Panc1 (cell line): ENCODE measurements around the gene PUSL1. TPM values are rescaled to one million over a fixed set of nuclear protein-coding genes. Genes with fewer than 3 reads are reported as not detected.

ENCODE experiments used
- ATAC-seq: fragments of 200-7000 bp; cut with Tn5 transposase; 2 replicates; pipeline ENCODE4 v1.9.1; 2020; ENCODE audit warnings: mild to moderate bottlenecking, moderate library complexity
- BruUV-seq: library from RNA; stranded (reverse); fragments of 400-500 nt; replicated peaks from 2 replicates; lab custom pipeline; 2021; lab: Mats Ljungman, UMichigan
- CTCF ChIA-PET: fragments of 300-600 bp; sonication (Branson Sonifier 250); formaldehyde crosslinking; loops from one replicate; lab custom pipeline; 2022; ENCODE audit warnings: antibody characterized with exemption; lab: Charles Lee
- POLR2A ChIA-PET: fragments of 300-600 bp; sonication (Branson Sonifier 250); formaldehyde crosslinking; loops from one replicate; lab custom pipeline; 2022; ENCODE audit warnings: antibody characterized with exemption; lab: Charles Lee
- DNase-seq: peaks from one replicate; pipeline ENCODE4 v3.0.0-alpha.2; 2010; ENCODE audit warnings: low read depth, low spot score
- H3K27ac ChIP-seq: 2 replicates; pipeline ENCODE4 v1.5.1; 2011; ENCODE audit warnings: mild to moderate bottlenecking, low read length, inconsistent platforms
- H3K27me3 ChIP-seq: fragments of 200-500 bp; sonication (Bioruptor generic); 2 replicates; pipeline ENCODE4 v1.6.0; 2014; ENCODE audit warnings: low read length, inconsistent platforms; ENCODE audit not compliant: control insufficient read depth, insufficient read depth
- H3K36me3 ChIP-seq: fragments of 200-500 bp; sonication (Bioruptor generic); 2 replicates; pipeline ENCODE4 v1.5.1; 2014; ENCODE audit warnings: inconsistent platforms, mild to moderate bottlenecking, low read length, moderate library complexity; ENCODE audit not compliant: control insufficient read depth, insufficient read depth
- H3K4me1 ChIP-seq: 2 replicates; pipeline ENCODE4 v1.5.1; 2011; ENCODE audit warnings: inconsistent platforms, mild to moderate bottlenecking, low read length, moderate library complexity; ENCODE audit not compliant: control insufficient read depth, insufficient read depth
- H3K4me3 ChIP-seq, 2 experiments: 2 replicates each; pipeline ENCODE4 v1.5.1; 2011 to 2012; ENCODE audit warnings: low read depth in 2 of 2, low read length in 2 of 2, mild to moderate bottlenecking in 2 of 2, inconsistent platforms in 1 of 2, moderate library complexity in 1 of 2
- H3K9me3 ChIP-seq: fragments of 200-500 bp; sonication (Bioruptor generic); 2 replicates; pipeline ENCODE4 v1.5.1; 2014; ENCODE audit warnings: low read depth, mild to moderate bottlenecking, inconsistent platforms, low read length, moderate library complexity; ENCODE audit not compliant: control insufficient read depth, insufficient read depth
- CTCF ChIP-seq: fragments of 450-650 bp; IDR thresholded peaks from 2 replicates; pipeline ENCODE4 v1.5.1; 2017; ENCODE audit warnings: mild to moderate bottlenecking
- POLR2AphosphoS5 ChIP-seq: IDR thresholded peaks from 2 replicates; pipeline ENCODE4 v1.6.1; 2012; ENCODE audit warnings: mild to moderate bottlenecking, low read depth, low read length, moderate library complexity
- REST ChIP-seq, 2 experiments: IDR thresholded peaks; 2 replicates each; pipeline ENCODE4 v1.6.1; 2011 to 2012; ENCODE audit warnings: low read depth in 2 of 2, control low read depth in 1 of 2, low read length in 1 of 2, mild to moderate bottlenecking in 1 of 2, moderate library complexity in 1 of 2; ENCODE audit not compliant: insufficient read depth in 1 of 2
- SIN3A ChIP-seq: IDR thresholded peaks from 2 replicates; pipeline ENCODE4 v1.6.1; 2012; ENCODE audit warnings: low read depth, mild to moderate bottlenecking, low read length, moderate library complexity, borderline replicate concordance; ENCODE audit not compliant: insufficient read depth
- TCF7L2 ChIP-seq: IDR thresholded peaks from 2 replicates; pipeline ENCODE4 v1.6.1; 2011; ENCODE audit warnings: mild to moderate bottlenecking, low read depth, low read length, inconsistent platforms
- in situ Hi-C: cut with HindIII; loops from 2 replicates; pipeline ENCODE4 v1.10.0; 2016; ENCODE audit warnings: low sequenced_read_pairs, low pct_unique_long_range_greater_than_20kb
- intact Hi-C: fragments of 100-400 bp; cut with micrococcal nuclease; formaldehyde crosslinking; loops from one replicate; pipeline ENCODE4 v1.10.0; 2022; ENCODE audit not compliant: unreplicated experiment
- total RNA-seq: library from RNA; stranded (reverse); gene quantifications from one replicate; pipeline ENCODE4 v1.2.1, GENCODE V29; 2021; ENCODE audit not compliant: unreplicated experiment

PUSL1 gene
- total RNA-seq, 1 experiment from 2014 or later: 46.9 TPM

GRCh38 chr1:1260843-1261560 lies 47.4 kb upstream of the PUSL1 start:
- intact Hi-C loops: no loop called here
- in situ Hi-C loops: no loop called here
- POLR2A ChIA-PET: no interaction called here
- no peaks in the 10 kb centered on the region for H3K27me3 ChIP-seq
- H3K9me3 ChIP-seq: no peaks in the 10 kb centered on the region
- 0 out of 2 replicates have a peak, but pooled peaks cover 3% of the 10 kb centered on the region for H3K4me1 ChIP-seq
- no peak overlapping the region for H3K27ac ChIP-seq
- CTCF ChIA-PET: no interaction called here
- TF ChIP-seq TCF7L2 (no peak), REST (IDR thresholded peaks at IDR 0.05; ENCODE audit: insufficient read depth in 1 of 2, low read depth in 2 of 2, low read length in 1 of 2) (no peak), SIN3A (no peak), CTCF (no peak), POLR2AphosphoS5 (no peak)
- H3K36me3 ChIP-seq: no peaks in the 10 kb centered on the region; the same call in 1 of the 2 replicates
- BruUV-seq: no TSS peak
- no peak for ATAC-seq
- no peak overlapping the region for H3K4me3 ChIP-seq
- DNase-seq: no peak

GRCh38 chr1:1262071-1262470 lies 46.3 kb upstream of the PUSL1 start:
- H3K27ac ChIP-seq: no peak overlapping the region
- ChIA-PET CTCF (no interaction called here), POLR2A (no interaction called here)
- H3K4me1 ChIP-seq: 0 out of 2 replicates have a peak, but pooled peaks cover 3% of the 10 kb centered on the region
- H3K36me3 ChIP-seq: no peaks in the 10 kb centered on the region; the same call in 1 of the 2 replicates
- DNase-seq (no peak), ATAC-seq (no peak)
- H3K9me3 ChIP-seq: no peaks in the 10 kb centered on the region
- intact Hi-C loops: no loop called here
- in situ Hi-C loops: no loop called here
- no peak overlapping the region for H3K4me3 ChIP-seq
- no TSS peak for BruUV-seq
- H3K27me3 ChIP-seq: no peaks in the 10 kb centered on the region
- TF ChIP-seq SIN3A (no peak), REST (IDR thresholded peaks at IDR 0.05; ENCODE audit: insufficient read depth in 1 of 2, low read depth in 2 of 2, low read length in 1 of 2) (no peak), TCF7L2 (no peak), CTCF (no peak), POLR2AphosphoS5 (no peak)
